GM12801 (cell line): Measurements from ENCODE around the gene FRMD4B.

ENCODE experiments used
- CTCF ChIP-seq: IDR thresholded peaks from one replicate; pipeline ENCODE4 v1.5.1; 2011; ENCODE audit warnings: control low read depth; ENCODE audit not compliant: insufficient read length; ENCODE audit errors: extremely low read depth

The FRMD4B gene

GRCh38 chr3:69232482-69232881, 153.4 kb downstream of the FRMD4B start:
- TF ChIP-seq CTCF: no peak

GRCh38 chr3:69231929-69232440, 153.9 kb downstream of the FRMD4B start:
- TF ChIP-seq CTCF: no peak

- TF ChIP-seq CTCF: no peak
Observed at GRCh38 chr3:69226071-69226470, 159.8 kb downstream of the FRMD4B start.

GRCh38 chr3:69219101-69219708, 166.7 kb downstream of the FRMD4B start:
- no peak for TF ChIP-seq CTCF

GRCh38 chr3:69218079-69218478, 167.8 kb downstream of the FRMD4B start:
- TF ChIP-seq CTCF: no peak

- TF ChIP-seq CTCF: no peak
Observed at GRCh38 chr3:69216981-69217380, 168.9 kb downstream of the FRMD4B start.

GRCh38 chr3:69214241-69214640, 171.6 kb downstream of the FRMD4B start:
- no peak for TF ChIP-seq CTCF
